ENCODE results near the gene CLCNKB. TPM values are rescaled to one million over a fixed set of nuclear protein-coding genes. Genes with fewer than 3 reads are reported as not detected.

The CLCNKB gene
- 0.92 TPM for total RNA-seq

GRCh38 chr1:16043521-16043920, at the start of gene CLCNKB:
Gene CLCNKB, plus strand, starts transcription at chr1:16043782. Its CDS starts 711 bp downstream, at chr1:16044493.

GRCh38 chr1:16017461-16018303, 25.9 kb upstream of the CLCNKB start, which contains the start of gene HSPB7:
Gene HSPB7, minus strand, starts transcription at chr1:16018043. Its CDS starts 80 bp downstream, at chr1:16017963.

GRCh38 chr1:16021681-16022080, 21.9 kb upstream of the CLCNKB start, which contains the start of gene CLCNKA:
Gene CLCNKA, plus strand, starts transcription at chr1:16022036. Its CDS starts 584 bp downstream, at chr1:16022620.

GRCh38 chr1:16073490-16074119, 30.0 kb downstream of the CLCNKB start, which contains the start of gene FAM131C:
Gene FAM131C, minus strand, starts transcription at chr1:16073651. Its CDS starts 209 bp downstream, at chr1:16073442.

Other genes starting within 250 kb of the CLCNKB start
- gene UQCRHL, start 236.1 kb upstream of the CLCNKB start, total RNA-seq, result 2.8 TPM
- 52.6 TPM for gene SPEN, start 196.1 kb upstream of the CLCNKB start, total RNA-seq
- gene ZBTB17, start 67.7 kb upstream of the CLCNKB start, total RNA-seq, result 23.8 TPM
- gene SRARP, start 39.5 kb upstream of the CLCNKB start, total RNA-seq, result 1.2 TPM
- gene HSPB7, start 25.7 kb upstream of the CLCNKB start, total RNA-seq, result 0.23 TPM
- gene CLCNKA, start 21.7 kb upstream of the CLCNKB start, total RNA-seq, result 0.23 TPM
- gene FAM131C, start 29.9 kb downstream of the CLCNKB start, total RNA-seq, result 4.6 TPM
- gene EPHA2, start 112.3 kb downstream of the CLCNKB start, total RNA-seq, result 2.5 TPM
- 1.6 TPM for gene ARHGEF19, start 168.9 kb downstream of the CLCNKB start, total RNA-seq
- 37.4 TPM for gene CPLANE2, start 193.4 kb downstream of the CLCNKB start, total RNA-seq